SU-DHL-6 (cell line): ENCODE measurements around the gene EMC1.

Experiments
- H2AFZ ChIP-seq: fragments of 200-600 bp; sonication (generic); 2 replicates; pipeline ENCODE4 v1.6.1; 2014; ENCODE audit warnings: low read depth, mild to moderate bottlenecking, moderate library complexity, mixed read lengths, antibody characterized with exemption, low read length; ENCODE audit not compliant: severe bottlenecking
- H3F3A ChIP-seq: fragments of 200-600 bp; shearing (Covaris generic); 2 replicates; pipeline ENCODE4 v1.6.0; 2016; ENCODE audit warnings: antibody characterized with exemption, mild to moderate bottlenecking; ENCODE audit not compliant: insufficient read depth
- H3K27ac ChIP-seq: fragments of 200-600 bp; sonication (generic); 2 replicates; pipeline ENCODE4 v1.5.1; 2016; ENCODE audit warnings: low read depth, mild to moderate bottlenecking, low read length, moderate library complexity, mixed read lengths
- H3K27me3 ChIP-seq: fragments of 200-600 bp; sonication (generic), shearing (Covaris generic); 2 replicates; pipeline ENCODE4 v1.6.0; 2014; ENCODE audit warnings: mild to moderate bottlenecking, low read length
- H3K36me3 ChIP-seq: fragments of 200-600 bp; sonication (generic); 2 replicates; pipeline ENCODE4 v1.6.1; 2014; ENCODE audit warnings: mild to moderate bottlenecking, low read length, mixed read lengths
- H3K4me2 ChIP-seq: fragments of 300-600, 200-600 bp; shearing (Covaris generic), sonication (generic); 2 replicates; pipeline ENCODE4 v1.6.0; 2014; ENCODE audit warnings: low read length, low read depth, mild to moderate bottlenecking; ENCODE audit not compliant: poor library complexity, severe bottlenecking
- H3K4me3 ChIP-seq: fragments of 200-600 bp; sonication (generic); 2 replicates; pipeline ENCODE4 v1.5.1; 2014; ENCODE audit warnings: antibody characterized with exemption, low read length, mild to moderate bottlenecking, mixed read lengths; ENCODE audit not compliant: insufficient read depth, poor library complexity, severe bottlenecking
- H3K79me2 ChIP-seq: fragments of 200-600 bp; sonication (generic); 2 replicates; pipeline ENCODE4 v1.6.1; 2014; ENCODE audit warnings: mild to moderate bottlenecking, low read length, moderate library complexity; ENCODE audit not compliant: insufficient read depth
- H3K9ac ChIP-seq: fragments of 200-600 bp; sonication (generic); 2 replicates; pipeline ENCODE4 v1.7.0; 2014; ENCODE audit warnings: mild to moderate bottlenecking, low read length
- H3K9me2 ChIP-seq: fragments of 200-600 bp; sonication (generic); replicated peaks from 2 replicates; pipeline ENCODE4 v1.6.1; 2014; ENCODE audit warnings: low read length; ENCODE audit not compliant: insufficient read depth
- H3K9me3 ChIP-seq: fragments of 200-600 bp; sonication (generic); 2 replicates; pipeline ENCODE4 v1.6.1; 2014; ENCODE audit warnings: low read length, mixed read lengths; ENCODE audit not compliant: insufficient read depth
- H4K20me1 ChIP-seq: fragments of 200-600 bp; sonication (generic); 2 replicates; pipeline ENCODE4 v1.6.1; 2014; ENCODE audit warnings: low read depth, mild to moderate bottlenecking, antibody characterized with exemption, low read length, moderate library complexity, mixed read lengths
- EZH2phosphoT487 ChIP-seq: fragments of 200-600 bp; sonication (generic), shearing (Covaris generic); conservative IDR thresholded peaks from 2 replicates; pipeline ENCODE4 v1.6.1; 2018; ENCODE audit warnings: mild to moderate bottlenecking, antibody characterized with exemption, low read length, moderate library complexity, mixed read lengths
- TF ChIP-seq, protein P1 (sequence below): fragments of 200-600 bp; sonication (generic); IDR thresholded peaks from one replicate; pipeline ENCODE4 v1.5.1; 2017; ENCODE audit warnings: antibody characterized with exemption, mild to moderate bottlenecking, low read length, moderate library complexity; ENCODE audit not compliant: insufficient read depth, poor library complexity, severe bottlenecking

The EMC1 gene

DNA sequence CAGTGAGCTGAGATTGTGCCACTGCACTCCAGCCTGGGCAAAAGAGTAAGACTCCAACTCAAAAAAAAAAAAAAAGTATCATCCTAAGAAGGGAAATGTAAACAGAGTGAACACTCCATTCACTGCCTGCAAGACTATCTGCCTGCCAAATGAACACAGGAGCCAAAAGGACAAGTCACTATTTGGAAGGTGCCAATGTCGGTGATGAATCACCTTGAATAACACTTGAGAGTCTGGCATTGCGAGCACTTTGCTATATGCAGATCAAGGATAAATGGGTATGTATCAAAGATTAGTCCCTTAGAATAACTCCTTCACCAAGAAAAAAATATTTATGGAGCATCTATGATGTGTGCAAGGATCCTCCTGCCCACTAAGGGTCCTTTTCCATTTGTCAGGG is 47.9 kb downstream of the EMC1 start:
- Histone ChIP-seq H3K36me3 (peaks cover 24% of the 10 kb centered on the region), H3K9ac (no peak overlapping the region), H3K4me2 (no peak overlapping the region), H3K27ac (no peak overlapping the region), H3F3A (no peaks in the 10 kb centered on the region), H3K9me2 (no peaks in the 10 kb centered on the region), H4K20me1 (peaks cover 20% of the 10 kb centered on the region), H3K4me3 (no peak overlapping the region), H2AFZ (no peak overlapping the region), H3K79me2 (peaks cover 89% of the 10 kb centered on the region), H3K27me3 (no peaks in the 10 kb centered on the region), H3K9me3 (no peaks in the 10 kb centered on the region)
- TF ChIP-seq, protein P1, sequence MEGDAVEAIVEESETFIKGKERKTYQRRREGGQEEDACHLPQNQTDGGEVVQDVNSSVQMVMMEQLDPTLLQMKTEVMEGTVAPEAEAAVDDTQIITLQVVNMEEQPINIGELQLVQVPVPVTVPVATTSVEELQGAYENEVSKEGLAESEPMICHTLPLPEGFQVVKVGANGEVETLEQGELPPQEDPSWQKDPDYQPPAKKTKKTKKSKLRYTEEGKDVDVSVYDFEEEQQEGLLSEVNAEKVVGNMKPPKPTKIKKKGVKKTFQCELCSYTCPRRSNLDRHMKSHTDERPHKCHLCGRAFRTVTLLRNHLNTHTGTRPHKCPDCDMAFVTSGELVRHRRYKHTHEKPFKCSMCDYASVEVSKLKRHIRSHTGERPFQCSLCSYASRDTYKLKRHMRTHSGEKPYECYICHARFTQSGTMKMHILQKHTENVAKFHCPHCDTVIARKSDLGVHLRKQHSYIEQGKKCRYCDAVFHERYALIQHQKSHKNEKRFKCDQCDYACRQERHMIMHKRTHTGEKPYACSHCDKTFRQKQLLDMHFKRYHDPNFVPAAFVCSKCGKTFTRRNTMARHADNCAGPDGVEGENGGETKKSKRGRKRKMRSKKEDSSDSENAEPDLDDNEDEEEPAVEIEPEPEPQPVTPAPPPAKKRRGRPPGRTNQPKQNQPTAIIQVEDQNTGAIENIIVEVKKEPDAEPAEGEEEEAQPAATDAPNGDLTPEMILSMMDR: no peak
- no peak for TF ChIP-seq EZH2phosphoT487

DNA sequence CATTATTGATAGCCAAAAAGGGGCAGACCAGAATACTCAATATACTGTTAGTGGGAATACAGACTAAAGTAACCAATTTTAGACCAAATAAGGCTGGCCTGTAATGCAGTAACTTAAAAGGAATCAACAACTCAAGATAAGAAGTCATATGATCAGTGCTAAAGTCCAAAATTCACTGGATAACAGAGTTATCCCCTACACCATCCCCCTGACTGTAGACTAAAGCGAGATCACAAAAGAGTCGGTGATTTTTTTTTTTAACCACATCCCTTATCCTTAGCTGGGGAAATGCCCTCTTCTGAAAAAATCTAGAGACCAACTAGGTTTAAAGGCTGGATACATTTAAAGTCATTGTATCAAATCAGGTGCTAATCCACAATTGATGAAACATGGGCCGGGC is 48.9 kb downstream of the EMC1 start:
- no peak overlapping the region for H3K4me2 ChIP-seq
- H3K4me3 ChIP-seq: no peak overlapping the region
- H3K27me3 ChIP-seq: no peaks in the 10 kb centered on the region
- no peaks in the 10 kb centered on the region for H3K9me2 ChIP-seq
- TF ChIP-seq, protein P1: no peak
- no peak for TF ChIP-seq EZH2phosphoT487
- no peak overlapping the region for H2AFZ ChIP-seq
- H3K79me2 ChIP-seq: peaks cover 78% of the 10 kb centered on the region
- no peak overlapping the region for H3K9ac ChIP-seq
- peaks cover 32% of the 10 kb centered on the region for H3K36me3 ChIP-seq
- H4K20me1 ChIP-seq: peaks cover 14% of the 10 kb centered on the region
- H3K27ac ChIP-seq: no peak overlapping the region
- H3K9me3 ChIP-seq: no peaks in the 10 kb centered on the region
- no peaks in the 10 kb centered on the region for H3F3A ChIP-seq

DNA sequence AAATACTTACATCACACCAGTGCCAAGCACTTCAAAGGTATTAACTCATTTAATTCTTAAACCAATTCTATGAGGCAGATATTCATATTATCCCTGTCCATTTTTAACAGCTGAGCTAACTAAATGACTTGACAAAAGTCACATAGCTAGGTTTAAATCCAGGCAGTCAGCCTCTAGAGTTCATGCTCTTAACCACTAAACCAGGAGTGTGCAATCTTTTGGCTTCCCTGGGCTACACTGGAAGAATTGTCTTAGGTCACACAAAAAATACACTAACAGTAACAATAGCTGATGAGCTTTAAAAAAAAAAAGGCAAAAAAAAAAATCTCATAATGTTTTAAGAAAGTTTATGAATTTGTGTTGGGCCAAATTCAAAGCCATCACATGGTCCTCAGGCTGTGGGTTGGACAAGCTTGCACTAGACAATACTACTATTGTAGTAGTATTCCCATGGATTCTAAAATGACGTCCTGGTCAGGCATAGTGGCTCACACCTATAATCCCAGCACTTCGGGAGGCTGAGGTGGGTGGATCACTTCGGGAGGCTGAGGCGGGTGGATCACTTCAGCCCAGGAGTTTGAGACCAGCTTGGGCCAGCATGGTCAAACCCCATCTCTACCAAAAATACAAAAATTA is 51.2 kb downstream of the EMC1 start:
- H3K4me2 ChIP-seq: no peak overlapping the region

More for the DNA sequence above, 51.2 kb downstream of the EMC1 start:
- H3K4me3 ChIP-seq: no peak overlapping the region
- no peaks in the 10 kb centered on the region for H3F3A ChIP-seq
- no peak overlapping the region for H3K9ac ChIP-seq
- H3K9me3 ChIP-seq: no peaks in the 10 kb centered on the region
- no peaks in the 10 kb centered on the region for H3K9me2 ChIP-seq
- peaks cover 55% of the 10 kb centered on the region for H3K79me2 ChIP-seq
- H4K20me1 ChIP-seq: peaks cover 14% of the 10 kb centered on the region
- no peak overlapping the region for H2AFZ ChIP-seq
- H3K36me3 ChIP-seq: peaks cover 41% of the 10 kb centered on the region; the same call in 1 of the 2 replicates
- no peaks in the 10 kb centered on the region for H3K27me3 ChIP-seq
- no peak overlapping the region for H3K27ac ChIP-seq
- TF ChIP-seq EZH2phosphoT487: no peak
- TF ChIP-seq, protein P1: no peak
